Karpas-422 (cell line): Measurements from ENCODE around the gene RAB18. TPM values are rescaled to one million over a fixed set of nuclear protein-coding genes. Genes with fewer than 3 reads are reported as not detected.
"Not testable (repeated sequence)": the region's sequence is repeated elsewhere in the genome, so short reads cannot be mapped to it uniquely, and the experiment has no call there.

Source experiments
- DNase-seq: peaks from one replicate; pipeline ENCODE4 v3.0.0-alpha.2; 2015
- H2AFZ ChIP-seq: fragments of 200-600 bp; sonication (generic); 2 replicates; pipeline ENCODE4 v1.6.1; 2014; ENCODE audit warnings: antibody characterized with exemption, low read length, mixed read lengths
- H3K27ac ChIP-seq: fragments of 200-600 bp; sonication (generic); 2 replicates; pipeline ENCODE4 v1.5.1; 2014; ENCODE audit warnings: mild to moderate bottlenecking, low read length, moderate library complexity
- H3K27me3 ChIP-seq: fragments of 200-600 bp; sonication (generic); 2 replicates; pipeline ENCODE4 v1.6.1; 2014; ENCODE audit warnings: low read length, mixed read lengths
- H3K36me3 ChIP-seq: fragments of 200-600 bp; sonication (generic); 2 replicates; pipeline ENCODE4 v1.6.1; 2014; ENCODE audit warnings: low read length, mixed read lengths; ENCODE audit not compliant: insufficient read depth
- H3K4me1 ChIP-seq: fragments of 200-600 bp; sonication (generic); 2 replicates; pipeline ENCODE4 v1.6.1; 2014; ENCODE audit warnings: mild to moderate bottlenecking, low read length, mixed read lengths
- H3K4me2 ChIP-seq: fragments of 200-600 bp; sonication (generic); 2 replicates; pipeline ENCODE4 v1.6.1; 2014; ENCODE audit warnings: low read length, low read depth, mild to moderate bottlenecking; ENCODE audit not compliant: poor library complexity, severe bottlenecking
- H3K4me3 ChIP-seq: fragments of 200-600 bp; sonication (generic); 2 replicates; pipeline ENCODE4 v1.5.1; 2014; ENCODE audit warnings: mild to moderate bottlenecking, antibody characterized with exemption, low read length, mixed read lengths
- H3K79me2 ChIP-seq: fragments of 200-600 bp; sonication (generic); 2 replicates; pipeline ENCODE4 v1.6.1; 2014; ENCODE audit warnings: mild to moderate bottlenecking, low read length, mixed read lengths
- H3K9ac ChIP-seq: fragments of 200-600 bp; sonication (generic); 2 replicates; pipeline ENCODE4 v1.6.0; 2014; ENCODE audit warnings: low read length
- H3K9me2 ChIP-seq: fragments of 200-600 bp; sonication (generic), shearing (Covaris generic); replicated peaks from 2 replicates; pipeline ENCODE4 v1.6.0; 2014; ENCODE audit warnings: mild to moderate bottlenecking, low read length, moderate library complexity; ENCODE audit not compliant: insufficient read depth
- H3K9me3 ChIP-seq: fragments of 300-700, 200-600 bp; sonication (generic); 2 replicates; pipeline ENCODE4 v1.6.1; 2014; ENCODE audit warnings: low read length, mixed read lengths
- H4K20me1 ChIP-seq: fragments of 200-600 bp; sonication (generic); 2 replicates; pipeline ENCODE4 v1.6.1; 2014; ENCODE audit warnings: mild to moderate bottlenecking, antibody characterized with exemption, low read length, low read depth; ENCODE audit not compliant: insufficient read depth
- total RNA-seq: library from RNA; depleted of rRNA; stranded (reverse); fragments of >200 nt; shearing (Covaris generic); gene quantifications from 2 replicates; pipeline ENCODE4 v1.2.3, GENCODE V29; 2014; ENCODE audit warnings: low replicate concordance; rRNA removed

RAB18 gene
- 12.3 and 34.9 TPM in 2 replicates for total RNA-seq

DNA sequence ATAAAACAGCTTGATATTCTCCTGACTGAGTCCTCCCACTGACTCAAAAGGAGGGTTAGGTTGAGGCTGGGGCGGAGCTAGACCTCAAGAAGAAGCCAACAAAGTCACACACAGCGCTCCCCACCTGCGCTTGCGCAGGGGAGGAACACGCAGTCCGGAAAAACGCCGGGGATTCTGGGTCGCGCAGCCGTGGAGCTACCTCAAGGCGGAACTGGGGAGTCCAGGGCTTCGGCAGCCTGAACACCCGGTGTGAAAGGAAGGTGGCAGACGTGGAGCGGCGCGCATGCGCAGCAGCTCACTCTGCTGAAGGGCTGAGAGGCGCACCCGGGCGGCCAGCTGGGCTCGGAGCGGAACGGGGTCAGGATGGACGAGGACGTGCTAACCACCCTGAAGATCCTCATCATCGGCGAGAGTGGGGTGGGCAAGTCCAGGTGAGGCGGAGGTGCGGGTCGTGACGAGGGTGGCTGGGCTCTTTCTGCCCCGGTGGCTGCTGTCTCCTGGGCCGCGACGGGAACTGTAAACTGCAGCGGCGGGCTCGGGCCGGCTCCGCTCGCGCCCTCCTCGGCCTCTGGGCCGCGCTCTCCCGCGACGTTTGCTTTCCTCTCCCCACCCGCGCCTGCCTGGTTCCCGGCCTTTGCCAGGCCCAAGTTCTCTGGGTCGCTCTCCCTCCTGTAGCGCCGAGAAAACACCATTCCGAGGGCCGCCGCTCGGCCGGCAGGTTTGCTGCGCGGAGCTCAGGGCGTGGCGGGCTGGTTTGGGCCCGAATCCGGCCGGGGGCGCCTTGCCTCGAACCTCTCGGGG, at the start of gene RAB18:
Gene RAB18 (plus strand): TSS at position 298 of the 801 bp plus-strand sequence. CDS start 66 bp downstream, at position 364.
- no peaks in the 10 kb centered on the region for H3K9me3 ChIP-seq
- H3K4me2 ChIP-seq, result peak within 1 kb of the TSS; percentile 93
- peak within 1 kb of the TSS; percentile 86 for H3K9ac ChIP-seq
- no peaks in the 10 kb centered on the region; the same call in 1 of the 2 replicates for H3K9me2 ChIP-seq
- H3K4me3 ChIP-seq, result peak within 1 kb of the TSS; percentile 91
- H3K4me1 ChIP-seq, result peaks cover 28% of the 10 kb centered on the region
- no peaks in the 10 kb centered on the region for H3K27me3 ChIP-seq
- DNase-seq, result peak; percentile 99
- peaks cover 3% of the 10 kb centered on the region; the same call in 1 of the 2 replicates for H3K36me3 ChIP-seq
- H2AFZ ChIP-seq, result peak within 1 kb of the TSS; percentile 52
- H3K79me2 ChIP-seq, result peaks cover 51% of the 10 kb centered on the region
- H3K27ac ChIP-seq, result peak within 1 kb of the TSS; percentile 42
- no peaks in the 10 kb centered on the region; the same call in 1 of the 2 replicates for H4K20me1 ChIP-seq

DNA sequence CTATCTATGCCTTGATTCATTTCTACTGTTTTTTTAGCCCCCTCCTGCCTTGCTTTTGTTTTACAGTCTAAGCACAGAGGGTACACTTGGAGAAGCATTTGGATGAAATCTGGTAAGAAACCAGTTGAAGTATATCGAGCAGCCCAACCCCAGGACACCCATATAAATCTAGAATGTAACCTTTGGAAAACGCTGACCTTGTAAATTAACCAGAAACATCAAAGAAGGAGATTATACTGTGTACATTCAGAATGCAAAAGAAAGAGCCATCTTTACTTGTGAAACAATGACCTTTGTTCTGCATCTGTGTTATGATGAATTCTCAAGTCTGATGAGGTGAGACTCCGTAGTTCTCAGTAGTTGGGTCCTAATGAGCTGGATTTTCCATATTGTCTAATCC, 49.3 kb upstream of the RAB18 start:
- no peak overlapping the region for H3K9ac ChIP-seq
- DNase-seq, result no peak
- H3K4me1 ChIP-seq, result no peaks in the 10 kb centered on the region
- H3K4me2 ChIP-seq, result no peak overlapping the region
- H3K27ac ChIP-seq, result no peak overlapping the region
- H3K79me2 ChIP-seq, result no peaks in the 10 kb centered on the region
- H4K20me1 ChIP-seq, result no peaks in the 10 kb centered on the region
- no peaks in the 10 kb centered on the region for H3K36me3 ChIP-seq
- H2AFZ ChIP-seq, result no peak overlapping the region
- no peaks in the 10 kb centered on the region for H3K27me3 ChIP-seq
- no peak overlapping the region for H3K4me3 ChIP-seq
- no peaks in the 10 kb centered on the region for H3K9me2 ChIP-seq
- H3K9me3 ChIP-seq, result no peaks in the 10 kb centered on the region

DNA sequence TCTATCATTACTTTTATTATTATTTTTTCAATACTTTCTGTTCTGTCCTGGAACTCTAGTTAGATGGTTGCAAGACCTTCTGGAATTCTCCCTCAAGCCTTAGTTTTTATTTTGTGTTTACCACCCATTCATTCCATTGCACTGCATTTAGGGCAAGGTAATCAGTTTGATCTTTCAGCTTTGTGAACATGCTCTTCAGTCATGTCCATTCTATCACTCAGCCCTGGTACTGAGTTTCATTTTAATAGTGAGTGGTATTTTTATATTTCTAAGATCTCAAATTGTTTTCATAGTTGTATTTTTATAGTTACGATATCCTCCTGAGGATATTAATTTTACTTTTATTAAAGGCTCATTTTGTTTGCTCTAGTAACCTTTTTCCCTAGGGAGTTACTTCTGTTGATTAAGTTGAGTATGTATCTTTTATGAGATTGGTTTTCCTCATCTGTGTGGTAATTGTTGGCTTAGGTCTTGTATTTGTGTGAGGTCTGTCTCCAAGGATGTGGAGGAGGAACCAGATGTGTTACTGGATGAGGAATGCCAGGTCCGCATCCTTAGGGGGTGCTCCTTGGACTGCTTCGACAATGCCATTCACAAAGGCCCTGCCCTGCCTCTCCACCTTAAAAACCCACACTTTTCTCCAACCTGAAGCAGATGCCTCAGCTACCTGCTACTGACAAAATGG, 46.7 kb upstream of the RAB18 start:
- Histone ChIP-seq H3K27ac (no peak overlapping the region), H3K9ac (no peak overlapping the region), H3K9me3 (no peaks in the 10 kb centered on the region), H3K27me3 (no peaks in the 10 kb centered on the region), H4K20me1 (no peaks in the 10 kb centered on the region), H3K4me1 (no peaks in the 10 kb centered on the region), H2AFZ (no peak overlapping the region), H3K4me2 (no peak overlapping the region), H3K4me3 (no peak overlapping the region), H3K36me3 (no peaks in the 10 kb centered on the region), H3K9me2 (no peaks in the 10 kb centered on the region), H3K79me2 (no peaks in the 10 kb centered on the region)
- no peak for DNase-seq

DNA sequence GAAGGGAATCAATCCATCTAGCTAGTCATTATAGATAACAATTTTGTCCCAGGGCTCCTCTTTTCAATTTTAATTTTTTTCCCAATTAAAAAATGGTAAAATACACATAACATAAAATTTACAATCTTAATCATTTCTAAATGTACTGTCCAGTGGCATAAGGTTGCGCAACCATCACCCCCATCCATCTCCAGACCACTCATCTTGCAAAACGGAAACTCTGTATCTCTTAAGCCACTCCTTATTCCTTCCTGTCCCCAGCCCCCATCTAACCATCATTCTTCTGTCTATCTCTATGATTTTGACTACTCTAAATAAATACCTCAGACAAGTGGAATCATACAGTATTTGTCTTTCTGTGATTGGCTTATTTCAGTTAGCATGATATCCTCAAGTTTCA, 46.1 kb upstream of the RAB18 start:
- Histone ChIP-seq H3K36me3 (no peaks in the 10 kb centered on the region), H3K9ac (no peak overlapping the region), H3K4me3 (no peak overlapping the region), H2AFZ (no peak overlapping the region), H3K79me2 (no peaks in the 10 kb centered on the region), H3K27ac (no peak overlapping the region), H3K4me2 (no peak overlapping the region), H3K4me1 (no peaks in the 10 kb centered on the region), H3K9me3 (no peaks in the 10 kb centered on the region), H3K27me3 (no peaks in the 10 kb centered on the region), H3K9me2 (no peaks in the 10 kb centered on the region), H4K20me1 (no peaks in the 10 kb centered on the region)
- no peak for DNase-seq

DNA sequence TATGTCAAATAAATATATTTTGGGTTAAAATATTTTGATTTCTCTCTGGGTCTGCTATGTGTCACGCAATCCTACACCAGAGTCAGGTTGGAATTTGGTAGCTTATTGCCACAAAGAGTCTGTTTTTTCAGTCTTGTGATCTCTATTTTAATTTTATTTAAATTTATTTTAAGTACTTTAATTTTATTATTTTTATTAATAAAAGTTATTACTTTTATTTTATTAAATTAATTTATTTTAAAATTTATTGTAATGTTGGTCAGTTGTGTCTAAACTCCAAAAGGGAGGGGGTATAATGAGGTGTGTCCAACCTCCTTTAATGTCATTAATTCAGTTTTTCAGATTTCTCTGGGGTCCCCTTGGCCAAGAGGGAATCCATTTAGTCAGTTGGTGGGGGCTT, 42.8 kb upstream of the RAB18 start:
- no peaks in the 10 kb centered on the region for H3K36me3 ChIP-seq
- no peaks in the 10 kb centered on the region for H3K9me3 ChIP-seq
- no peak overlapping the region for H3K27ac ChIP-seq
- H3K4me2 ChIP-seq, result no peak overlapping the region
- H2AFZ ChIP-seq, result no peak overlapping the region
- H3K9me2 ChIP-seq, result no peaks in the 10 kb centered on the region
- DNase-seq, result no peak
- H3K4me3 ChIP-seq, result no peak overlapping the region
- H3K79me2 ChIP-seq, result no peaks in the 10 kb centered on the region
- no peaks in the 10 kb centered on the region for H3K4me1 ChIP-seq
- H4K20me1 ChIP-seq, result no peaks in the 10 kb centered on the region
- H3K27me3 ChIP-seq, result no peaks in the 10 kb centered on the region
- no peak overlapping the region for H3K9ac ChIP-seq

DNA sequence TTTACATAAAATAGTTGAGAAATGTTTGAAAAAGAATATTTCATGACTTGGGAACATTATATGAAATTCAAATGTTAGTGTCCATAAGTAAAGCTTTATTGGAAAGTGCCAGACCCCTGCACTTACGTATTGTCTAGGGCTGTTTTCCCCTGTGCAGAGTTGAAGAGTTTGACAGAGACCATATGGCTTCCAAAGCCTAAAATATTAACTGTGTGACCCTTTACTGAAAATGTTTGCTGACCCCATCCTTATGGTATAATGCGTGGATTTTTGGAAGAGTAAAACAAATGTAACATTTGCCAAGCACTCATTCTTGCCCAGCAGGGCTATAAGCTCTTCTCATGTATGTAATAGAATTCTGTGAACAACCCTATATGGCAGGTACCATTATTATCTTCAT, 40.1 kb upstream of the RAB18 start:
- no peaks in the 10 kb centered on the region for H3K9me3 ChIP-seq
- H3K9ac ChIP-seq, result no peak overlapping the region
- H4K20me1 ChIP-seq, result no peaks in the 10 kb centered on the region
- no peak overlapping the region for H3K4me3 ChIP-seq
- H3K79me2 ChIP-seq, result no peaks in the 10 kb centered on the region
- H2AFZ ChIP-seq, result no peak overlapping the region
- no peaks in the 10 kb centered on the region for H3K36me3 ChIP-seq
- H3K27me3 ChIP-seq, result no peaks in the 10 kb centered on the region
- H3K4me2 ChIP-seq, result no peak overlapping the region
- no peaks in the 10 kb centered on the region for H3K9me2 ChIP-seq
- no peaks in the 10 kb centered on the region for H3K4me1 ChIP-seq
- no peak for DNase-seq
- H3K27ac ChIP-seq, result no peak overlapping the region

DNA sequence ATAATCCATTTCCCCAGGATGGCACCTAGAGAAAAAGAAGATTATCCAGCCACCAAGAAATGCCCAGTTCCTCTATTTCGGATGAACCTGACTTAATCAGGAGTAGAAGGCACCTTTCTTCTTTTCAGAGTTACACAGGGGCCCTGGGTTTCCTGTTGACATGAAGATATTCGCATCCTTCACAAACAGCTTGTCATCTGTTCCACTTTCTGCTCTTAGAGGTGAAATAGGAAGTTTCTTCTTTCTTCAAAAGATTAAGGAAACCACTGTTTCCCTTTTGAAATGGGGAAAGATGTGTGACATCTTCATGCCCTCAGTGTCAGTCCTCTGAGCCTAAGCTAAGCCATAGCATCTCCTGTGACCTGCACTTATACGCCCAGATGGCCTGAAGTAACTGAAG, 39.1 kb upstream of the RAB18 start:
- Histone ChIP-seq H2AFZ (no peak overlapping the region), H3K4me3 (no peak overlapping the region), H3K9me3 (no peaks in the 10 kb centered on the region), H3K9ac (no peak overlapping the region), H3K4me2 (no peak overlapping the region), H4K20me1 (no peaks in the 10 kb centered on the region), H3K27ac (no peak overlapping the region), H3K9me2 (no peaks in the 10 kb centered on the region), H3K4me1 (no peaks in the 10 kb centered on the region), H3K79me2 (no peaks in the 10 kb centered on the region), H3K36me3 (no peaks in the 10 kb centered on the region), H3K27me3 (no peaks in the 10 kb centered on the region)
- DNase-seq, result no peak

DNA sequence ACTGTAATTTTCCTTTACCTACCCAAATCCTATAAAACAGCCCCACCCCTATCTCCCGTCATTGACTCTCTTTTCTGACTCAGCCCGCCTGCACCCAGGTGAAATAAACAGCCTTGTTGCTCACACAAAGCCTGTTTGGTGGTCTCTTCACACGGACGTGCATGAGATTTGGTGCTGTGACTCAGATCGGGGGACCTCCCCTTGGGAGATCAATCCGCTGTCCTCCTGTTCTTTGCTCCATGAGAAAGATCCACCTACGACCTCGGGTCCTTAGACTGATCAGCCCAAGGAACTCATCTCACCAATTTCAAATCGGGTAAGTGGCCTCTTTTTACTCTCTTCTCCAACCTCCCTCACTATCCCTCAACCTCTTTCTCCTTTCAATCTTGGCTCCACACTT, 38.5 kb upstream of the RAB18 start:
- not testable (repeated sequence) for H3K4me1 ChIP-seq, H3K9me2 ChIP-seq, H3K36me3 ChIP-seq, H4K20me1 ChIP-seq, H3K9ac ChIP-seq, H2AFZ ChIP-seq, H3K79me2 ChIP-seq, DNase-seq, H3K4me2 ChIP-seq, H3K27me3 ChIP-seq, H3K27ac ChIP-seq, H3K4me3 ChIP-seq, H3K9me3 ChIP-seq
